SJCRH30 (cell line): ENCODE data around the gene DLST. TPM values are rescaled to one million over a fixed set of nuclear protein-coding genes. Genes with fewer than 3 reads are reported as not detected.

Experiments used
- DNase-seq, 2 experiments: peaks; one replicate each; pipeline ENCODE4 v3.0.0-alpha.2; 2015 to 2020
- H3K27ac ChIP-seq: fragments of 250-450 bp; sonication (Bioruptor Pico); 2 replicates; pipeline ENCODE4 v1.5.1; 2020; ENCODE audit warnings: mild to moderate bottlenecking, moderate library complexity
- H3K27me3 ChIP-seq: fragments of 250-450 bp; sonication (Bioruptor Pico); 2 replicates; pipeline ENCODE4 v1.5.1; 2020; ENCODE audit warnings: mild to moderate bottlenecking, moderate library complexity
- H3K36me3 ChIP-seq: fragments of 250-450 bp; sonication (Bioruptor Pico); 2 replicates; pipeline ENCODE4 v1.5.1; 2020; ENCODE audit warnings: mild to moderate bottlenecking, moderate library complexity
- H3K4me1 ChIP-seq: fragments of 250-450 bp; sonication (Bioruptor Pico); 2 replicates; pipeline ENCODE4 v1.5.1; 2020; ENCODE audit warnings: mild to moderate bottlenecking, moderate library complexity
- H3K4me3 ChIP-seq: fragments of 250-450 bp; sonication (Bioruptor Pico); 2 replicates; pipeline ENCODE4 v1.5.1; 2020; ENCODE audit warnings: mild to moderate bottlenecking, moderate library complexity
- H3K9me3 ChIP-seq: fragments of 250-450 bp; sonication (Bioruptor Pico); replicated peaks from 2 replicates; pipeline ENCODE4 v1.5.1; 2020; ENCODE audit warnings: mild to moderate bottlenecking, moderate library complexity
- total RNA-seq: library from RNA; depleted of rRNA; stranded (reverse); fragments of >200 nt; shearing (Covaris generic); gene quantifications from 2 replicates; pipeline ENCODE4 v1.2.3, GENCODE V29; 2014

The DLST gene
- total RNA-seq, 1 experiment from 2014 or later: 49.8 TPM

DNA sequence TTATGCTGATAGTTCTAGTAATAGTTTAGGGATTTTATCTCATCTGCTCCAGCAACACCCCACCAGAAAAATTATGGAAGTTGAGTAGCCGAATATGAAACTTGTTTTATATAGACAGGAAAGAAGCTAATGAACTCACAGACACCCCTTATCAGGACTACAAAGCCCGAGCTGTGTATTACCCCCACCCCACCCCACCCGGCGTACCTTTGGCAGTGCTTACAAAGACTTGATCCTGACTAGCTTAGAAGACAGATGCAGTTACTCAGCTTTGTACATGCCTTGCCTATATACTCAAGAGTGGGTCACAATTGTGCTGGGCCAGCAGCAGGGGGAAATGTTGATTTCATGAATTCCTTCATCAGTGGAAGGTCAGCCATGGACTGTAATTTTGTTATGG is 28.1 kb upstream of the DLST start:
- no peak for DNase-seq
- Histone ChIP-seq H3K9me3 (no peaks in the 10 kb centered on the region), H3K4me3 (no peak overlapping the region), H3K36me3 (no peaks in the 10 kb centered on the region), H3K4me1 (no peaks in the 10 kb centered on the region), H3K27ac (no peak overlapping the region), H3K27me3 (no peaks in the 10 kb centered on the region)

GRCh38 chr14:74855021-74855420 is 26.7 kb upstream of the DLST start:
- H3K27me3 ChIP-seq: no peaks in the 10 kb centered on the region
- H3K4me3 ChIP-seq: no peak overlapping the region
- no peaks in the 10 kb centered on the region for H3K4me1 ChIP-seq
- no peaks in the 10 kb centered on the region for H3K9me3 ChIP-seq
- DNase-seq: no peak
- H3K36me3 ChIP-seq: no peaks in the 10 kb centered on the region
- H3K27ac ChIP-seq: no peak overlapping the region

GRCh38 chr14:74855945-74856344 is 25.8 kb upstream of the DLST start:
- H3K9me3 ChIP-seq: no peaks in the 10 kb centered on the region
- no peaks in the 10 kb centered on the region for H3K36me3 ChIP-seq
- H3K27ac ChIP-seq: no peak overlapping the region
- DNase-seq: no peak
- no peak overlapping the region for H3K4me3 ChIP-seq
- H3K27me3 ChIP-seq: no peaks in the 10 kb centered on the region
- no peaks in the 10 kb centered on the region for H3K4me1 ChIP-seq

DNA sequence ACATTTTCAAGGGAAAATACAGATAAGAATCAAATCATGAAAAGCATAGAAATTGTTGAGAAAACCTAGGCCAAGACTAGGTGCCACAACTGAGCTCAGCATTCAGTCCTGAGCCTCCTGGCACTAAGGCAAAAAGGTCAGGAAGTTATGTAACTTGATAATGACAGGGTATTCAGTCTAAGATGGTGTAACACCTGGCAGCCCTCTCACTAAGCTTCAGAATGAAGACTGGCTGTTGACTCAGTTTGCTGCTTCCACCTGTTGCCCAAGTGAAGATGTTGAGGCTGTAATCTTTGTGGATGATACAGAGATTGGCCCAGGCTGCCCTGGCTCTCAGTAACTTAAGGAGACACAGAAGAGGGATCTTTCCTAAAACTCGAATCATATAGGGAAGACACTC is 25.4 kb upstream of the DLST start:
- Histone ChIP-seq H3K27me3 (no peaks in the 10 kb centered on the region), H3K36me3 (no peaks in the 10 kb centered on the region), H3K4me3 (no peak overlapping the region), H3K9me3 (no peaks in the 10 kb centered on the region), H3K4me1 (no peaks in the 10 kb centered on the region), H3K27ac (no peak overlapping the region)
- DNase-seq: no peak

GRCh38 chr14:74858022-74858421 is 23.7 kb upstream of the DLST start:
- no peaks in the 10 kb centered on the region for H3K27me3 ChIP-seq
- no peaks in the 10 kb centered on the region for H3K36me3 ChIP-seq
- H3K9me3 ChIP-seq: no peaks in the 10 kb centered on the region
- no peaks in the 10 kb centered on the region for H3K4me1 ChIP-seq
- no peak overlapping the region for H3K4me3 ChIP-seq
- DNase-seq: no peak
- no peak overlapping the region for H3K27ac ChIP-seq

GRCh38 chr14:74859757-74860552 is 21.8 kb upstream of the DLST start:
- H3K4me1 ChIP-seq: no peaks in the 10 kb centered on the region
- H3K4me3 ChIP-seq: no peak overlapping the region
- no peaks in the 10 kb centered on the region for H3K9me3 ChIP-seq
- H3K27me3 ChIP-seq: no peaks in the 10 kb centered on the region
- H3K27ac ChIP-seq: no peak overlapping the region
- H3K36me3 ChIP-seq: no peaks in the 10 kb centered on the region
- DNase-seq: no peak

DNA sequence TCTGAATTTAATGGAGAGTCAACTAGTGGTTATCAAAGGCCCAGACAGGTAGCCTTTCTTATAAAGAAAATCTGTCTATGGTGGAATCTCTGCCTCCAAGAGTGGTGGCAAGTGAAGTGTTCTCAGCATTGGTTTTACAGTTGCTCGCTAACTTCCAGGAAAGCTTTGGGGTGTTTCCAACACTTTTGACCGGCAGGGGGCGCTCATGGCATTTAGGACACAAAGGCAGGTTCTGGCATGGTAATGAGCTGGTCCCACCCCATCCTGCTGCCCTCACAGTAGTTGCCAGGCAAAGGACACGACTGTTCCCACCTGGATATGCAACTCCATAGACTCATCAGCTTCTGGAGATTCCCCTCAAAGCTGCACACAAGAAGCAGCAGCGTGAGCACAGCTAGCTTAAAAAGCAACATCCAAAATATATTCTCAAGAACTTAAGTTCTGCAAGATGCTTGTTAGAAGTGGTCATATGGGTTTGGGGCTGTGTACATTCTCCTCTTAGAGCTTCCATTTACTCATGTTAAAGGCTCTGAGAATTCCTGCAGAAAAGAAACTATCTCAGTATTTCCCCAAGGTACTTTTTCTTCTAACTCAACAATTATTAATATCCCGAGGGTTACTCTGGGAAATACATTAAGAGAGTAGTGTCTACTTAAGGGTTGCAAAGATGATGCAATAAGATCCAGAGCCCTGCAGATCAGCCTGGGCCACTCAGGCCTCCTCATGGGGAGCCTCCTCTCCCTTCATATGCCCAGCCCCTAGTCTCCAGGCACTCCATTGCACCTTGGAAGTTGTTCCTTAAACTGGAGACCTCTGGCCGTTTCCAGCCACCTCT is 20.6 kb upstream of the DLST start:
- H3K4me1 ChIP-seq: no peaks in the 10 kb centered on the region

GRCh38 chr14:74861734-74862090 is 20.0 kb upstream of the DLST start:
- Histone ChIP-seq H3K4me1 (no peaks in the 10 kb centered on the region), H3K27me3 (no peaks in the 10 kb centered on the region), H3K36me3 (no peaks in the 10 kb centered on the region), H3K27ac (no peak overlapping the region), H3K9me3 (no peaks in the 10 kb centered on the region), H3K4me3 (no peak overlapping the region)
- no peak for DNase-seq

More for the DNA sequence above, 20.6 kb upstream of the DLST start:
- Histone ChIP-seq H3K27ac (no peak overlapping the region), H3K36me3 (no peaks in the 10 kb centered on the region), H3K4me3 (no peak overlapping the region), H3K9me3 (no peaks in the 10 kb centered on the region), H3K27me3 (no peaks in the 10 kb centered on the region)
- DNase-seq: peak; percentile 83 to 93

GRCh38 chr14:74863274-74863673 is 18.4 kb upstream of the DLST start:
- DNase-seq: no peak
- H3K36me3 ChIP-seq: no peaks in the 10 kb centered on the region
- no peak overlapping the region for H3K27ac ChIP-seq

GRCh38 chr14:74864198-74864597 is 17.5 kb upstream of the DLST start:
- no peak for DNase-seq
- Histone ChIP-seq H3K27me3 (no peaks in the 10 kb centered on the region), H3K4me3 (no peak overlapping the region), H3K27ac (no peak overlapping the region), H3K4me1 (no peaks in the 10 kb centered on the region), H3K9me3 (no peaks in the 10 kb centered on the region), H3K36me3 (no peaks in the 10 kb centered on the region)

More at GRCh38 chr14:74863274-74863673, 18.4 kb upstream of the DLST start:
- Histone ChIP-seq H3K9me3 (no peaks in the 10 kb centered on the region), H3K4me3 (no peak overlapping the region), H3K27me3 (no peaks in the 10 kb centered on the region), H3K4me1 (no peaks in the 10 kb centered on the region)

DNA sequence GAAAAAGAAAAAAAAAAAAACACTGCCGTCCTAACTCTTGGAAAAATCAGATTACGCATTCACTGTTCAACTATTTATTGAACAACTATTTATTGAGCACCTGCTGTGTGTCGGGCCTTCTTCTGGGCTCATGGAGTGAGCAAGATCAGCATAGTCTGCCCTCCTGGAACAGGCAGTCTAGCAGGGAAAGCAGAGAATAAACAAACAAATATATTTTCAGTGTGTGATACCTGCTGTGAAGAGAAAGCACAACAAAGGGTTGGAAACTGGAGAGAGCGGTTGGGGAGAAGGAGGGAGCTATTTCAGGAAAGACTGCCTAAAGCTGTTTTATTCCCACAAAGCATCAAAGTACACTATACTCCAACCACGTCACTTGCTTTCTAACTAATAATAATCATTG is 16.6 kb upstream of the DLST start:
- no peaks in the 10 kb centered on the region for H3K4me1 ChIP-seq
- no peaks in the 10 kb centered on the region for H3K9me3 ChIP-seq
- no peaks in the 10 kb centered on the region for H3K36me3 ChIP-seq
- H3K27me3 ChIP-seq: no peaks in the 10 kb centered on the region
- no peak overlapping the region for H3K4me3 ChIP-seq
- H3K27ac ChIP-seq: no peak overlapping the region
- DNase-seq: no peak

GRCh38 chr14:74866708-74867389 is 14.9 kb upstream of the DLST start:
- Histone ChIP-seq H3K4me3 (no peak overlapping the region), H3K4me1 (no peaks in the 10 kb centered on the region), H3K36me3 (no peaks in the 10 kb centered on the region), H3K27me3 (no peaks in the 10 kb centered on the region), H3K27ac (no peak overlapping the region), H3K9me3 (no peaks in the 10 kb centered on the region)
- DNase-seq: no peak

- peak in 1 of 2 experiments; percentile 28 for DNase-seq
- Histone ChIP-seq H3K4me3 (no peak overlapping the region), H3K9me3 (no peaks in the 10 kb centered on the region), H3K4me1 (no peaks in the 10 kb centered on the region), H3K27me3 (no peaks in the 10 kb centered on the region), H3K36me3 (no peaks in the 10 kb centered on the region), H3K27ac (no peak overlapping the region)
These were observed 14.0 kb upstream of the DLST start for GRCh38 chr14:74867673-74868072.

- DNase-seq: no peak
- no peaks in the 10 kb centered on the region for H3K4me1 ChIP-seq
- H3K27me3 ChIP-seq: no peaks in the 10 kb centered on the region
- H3K36me3 ChIP-seq: no peaks in the 10 kb centered on the region
- H3K4me3 ChIP-seq: no peak overlapping the region
- no peaks in the 10 kb centered on the region for H3K9me3 ChIP-seq
- no peak overlapping the region for H3K27ac ChIP-seq
These were observed 13.0 kb upstream of the DLST start for GRCh38 chr14:74868739-74869138.

- DNase-seq: no peak
- no peak overlapping the region for H3K27ac ChIP-seq
- H3K9me3 ChIP-seq: no peaks in the 10 kb centered on the region
- H3K36me3 ChIP-seq: no peaks in the 10 kb centered on the region
- H3K27me3 ChIP-seq: no peaks in the 10 kb centered on the region
- no peak overlapping the region for H3K4me3 ChIP-seq
- H3K4me1 ChIP-seq: no peaks in the 10 kb centered on the region
These were observed 9.9 kb upstream of the DLST start for GRCh38 chr14:74871819-74872218.
